Heart left ventricle (tissue), 16 donors: ENCODE results near the gene COL20A1. TPM values are rescaled to one million over a fixed set of nuclear protein-coding genes. Genes with fewer than 3 reads are reported as not detected.

Source experiments
- ATAC-seq, 4 donors: fragments of 200-7000 bp; cut with Tn5 transposase; one replicate each; pipeline ENCODE4 v1.9.1; 2020 to 2022; ENCODE audit warnings: moderate library complexity in 4 of 4, mild to moderate bottlenecking in 3 of 4, moderate number of reproducible peaks in 1 of 4
- DNase-seq, 5 donors: peaks; one replicate each; pipeline ENCODE4 v3.0.0-alpha.2; 2020
- H3K27ac ChIP-seq, 12 donors: fragments of 200-600 bp; sonication (generic) in 4 of 12; one replicate each; pipeline versions ENCODE4 v1.5.0 to v1.8.0; 2016 to 2022; ENCODE audit warnings: mild to moderate bottlenecking in 2 of 12
- H3K27me3 ChIP-seq, 9 donors: fragments of 200-600 bp; sonication (generic) in 2 of 9; one replicate each; pipeline versions ENCODE4 v1.5.1 to v1.8.0; 2016 to 2022; ENCODE audit warnings: mild to moderate bottlenecking in 3 of 9
- H3K36me3 ChIP-seq, 9 donors: fragments of 200-600 bp; sonication (generic) in 2 of 9; one replicate each; pipeline versions ENCODE4 v1.5.0 to v1.8.0; 2018 to 2022; ENCODE audit warnings: mild to moderate bottlenecking in 2 of 9
- H3K4me1 ChIP-seq, 12 donors: fragments of 200-600 bp; sonication (generic) in 4 of 12; one replicate each; pipeline versions ENCODE4 v1.5.0 to v1.8.0; 2016 to 2022; ENCODE audit warnings: mild to moderate bottlenecking in 3 of 12
- H3K4me3 ChIP-seq, 12 donors: fragments of 200-600 bp; sonication (generic) in 4 of 12; one replicate each; pipeline versions ENCODE4 v1.5.0 to v1.8.0; 2017 to 2022; ENCODE audit warnings: mild to moderate bottlenecking in 9 of 12, moderate library complexity in 4 of 12
- H3K9me3 ChIP-seq, 12 donors: fragments of 200-600 bp; sonication (generic) in 4 of 12; one replicate each; pipeline versions ENCODE4 v1.5.0 to v1.8.0; 2016 to 2022; ENCODE audit warnings: mild to moderate bottlenecking in 1 of 12
- POLR2A ChIP-seq, 2 donors: fragments of 450-650 bp; IDR thresholded peaks; one replicate each; pipeline ENCODE4 v1.6.1; 2017; ENCODE audit warnings: antibody characterized with exemption in 2 of 2, mild to moderate bottlenecking in 2 of 2, moderate library complexity in 2 of 2
- WGBS, 4 donors: extraction: QIAGEN DNeasy Blood & Tissue Kit in 2 of 4; methylation state at CpG; one replicate each; pipeline versions ENCODE4 v1.1.5 to v1.1.7; 2013 to 2018; 5-methylcytosine and 5-hydroxymethylcytosine counted together
- intact Hi-C, 10 donors: fragments of 100-400 bp; cut with DNase I; formaldehyde crosslinking; loops; one replicate each; pipeline versions ENCODE4 v1.11.1 to v1.14.2; 2022
- polyA plus RNA-seq, 2 donors: library from polyadenylated mRNA; stranded (reverse); fragments of 200-250 nt; gene quantifications; one replicate each; pipeline ENCODE4 v1.2.3, GENCODE V29; 2013
- total RNA-seq, 9 donors: library from RNA; depleted of rRNA in 2 of 9; stranded (reverse); fragments of >200 nt in 2 of 9; fragmentation: NEBNext Ultra II Directional in 3 of 9; extraction: Animal tissue kit (Norgen Biotek cat#: 25700) in 3 of 9; gene quantifications; one replicate each; pipeline versions ENCODE4 v1.1.0 to v1.2.4, GENCODE V29; 2016 to 2023
- TF ChIP-seq, protein P1 (sequence below), 12 donors: fragments of 200-600 bp; sonication (generic) in 4 of 12; IDR thresholded peaks; one replicate each; pipeline versions ENCODE4 v1.5.0 to v1.8.0; 2018 to 2022; ENCODE audit warnings: antibody characterized with exemption in 12 of 12, mild to moderate bottlenecking in 5 of 12
- donor health status: ischemic (EF 13 %, LVEDD 7.1; RV severe dilation, severe dysfunction).
- donor health status: healthy with polysubstance abuse.
- donor health status: DM: no; HTN: yes; CAD: no.
- donor health status: DM: no; HTN: no; CAD: no.
- donor health status: ischemic (EF 25% LVEDD 6.9; RV normal size, moderate dysfunction).
- donor health status: ischemic (EF 25% LVEDD 5.7; RV mildly dilated, moderate dysfunction).
- donor health status: healthy.
- donor health status: DM: yes; HTN: yes; CAD: no.
- donor health status: ischemic (EF 35%, LVEDD 5.7; RV mildly dilated, moderate dysfunction).
- donor health status: nonischemic (EF 11% LVEDD 7.7; RV severe dilation, severe dysfunction).
- donor health status: DM: yes; HTN: yes; CAD: no.
- donor health status: PGD.
- donor health status: ischemic (EF 29% LVEDD 5.4; RV normal size, mild dysfunction).
- donor health status: nonischemic (EF 23%, LVEDD 6.1; RV moderate dilation, normal function).

COL20A1 gene
- total and polyA plus RNA-seq, 11 donors = not detected

DNA sequence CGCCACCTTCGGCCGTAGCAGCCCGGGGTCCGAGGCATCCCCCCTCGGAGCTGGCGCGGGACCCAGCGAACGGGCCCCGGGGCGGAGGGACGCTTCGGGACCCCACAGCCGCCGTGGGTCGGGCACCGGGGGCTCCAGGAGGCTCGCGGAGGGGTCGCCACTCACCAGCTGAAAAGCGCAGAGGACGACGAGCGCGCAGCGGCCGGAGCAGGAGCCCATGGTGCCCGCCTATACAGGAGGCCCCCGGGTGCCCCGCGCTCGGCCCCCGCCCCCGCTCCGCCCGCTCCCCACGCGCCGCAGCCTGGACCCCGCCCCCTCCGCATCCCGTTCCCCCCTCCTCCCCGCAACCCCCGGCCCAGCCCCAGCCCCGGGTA, 38.8 kb upstream of the COL20A1 start, which contains the start of gene NKAIN4:
TSS of gene NKAIN4 (minus strand) at position 232 of the 374 bp plus-strand sequence. CDS start at position 219, 13 bp downstream.
- TF ChIP-seq, protein P1, sequence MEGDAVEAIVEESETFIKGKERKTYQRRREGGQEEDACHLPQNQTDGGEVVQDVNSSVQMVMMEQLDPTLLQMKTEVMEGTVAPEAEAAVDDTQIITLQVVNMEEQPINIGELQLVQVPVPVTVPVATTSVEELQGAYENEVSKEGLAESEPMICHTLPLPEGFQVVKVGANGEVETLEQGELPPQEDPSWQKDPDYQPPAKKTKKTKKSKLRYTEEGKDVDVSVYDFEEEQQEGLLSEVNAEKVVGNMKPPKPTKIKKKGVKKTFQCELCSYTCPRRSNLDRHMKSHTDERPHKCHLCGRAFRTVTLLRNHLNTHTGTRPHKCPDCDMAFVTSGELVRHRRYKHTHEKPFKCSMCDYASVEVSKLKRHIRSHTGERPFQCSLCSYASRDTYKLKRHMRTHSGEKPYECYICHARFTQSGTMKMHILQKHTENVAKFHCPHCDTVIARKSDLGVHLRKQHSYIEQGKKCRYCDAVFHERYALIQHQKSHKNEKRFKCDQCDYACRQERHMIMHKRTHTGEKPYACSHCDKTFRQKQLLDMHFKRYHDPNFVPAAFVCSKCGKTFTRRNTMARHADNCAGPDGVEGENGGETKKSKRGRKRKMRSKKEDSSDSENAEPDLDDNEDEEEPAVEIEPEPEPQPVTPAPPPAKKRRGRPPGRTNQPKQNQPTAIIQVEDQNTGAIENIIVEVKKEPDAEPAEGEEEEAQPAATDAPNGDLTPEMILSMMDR (IDR thresholded peaks at IDR 0.05) = no peak
- no peak for TF ChIP-seq POLR2A (IDR thresholded peaks at IDR 0.05)
- DNase-seq = no peak
- no peaks in the 10 kb centered on the region for H3K36me3 ChIP-seq
- peak within 1 kb of the TSS; percentile 7 to 48 (median 34) for H3K4me3 ChIP-seq
- intact Hi-C loops = loop anchor here in 1 of 10 donors (5.0 kb wide), 1 partner anchor 197 kb away; no protein-coding TSS in a partner anchor
- no peak for ATAC-seq
- no peaks in the 10 kb centered on the region for H3K9me3 ChIP-seq
- peaks cover 0 to 21% (median 4%) of the 10 kb centered on the region in 12 donors for H3K4me1 ChIP-seq
- WGBS, 4 donors = 1 to 2% (median 1%) methylated on average over 21 to 46 of the region's 46 CpGs; no CpG with 5 or more reads in 1 of the 4 donors
- H3K27me3 ChIP-seq = peaks cover 32 to 77% (median 55%) of the 10 kb centered on the region in 9 donors
- no peak within 1 kb of the TSS for H3K27ac ChIP-seq

DNA sequence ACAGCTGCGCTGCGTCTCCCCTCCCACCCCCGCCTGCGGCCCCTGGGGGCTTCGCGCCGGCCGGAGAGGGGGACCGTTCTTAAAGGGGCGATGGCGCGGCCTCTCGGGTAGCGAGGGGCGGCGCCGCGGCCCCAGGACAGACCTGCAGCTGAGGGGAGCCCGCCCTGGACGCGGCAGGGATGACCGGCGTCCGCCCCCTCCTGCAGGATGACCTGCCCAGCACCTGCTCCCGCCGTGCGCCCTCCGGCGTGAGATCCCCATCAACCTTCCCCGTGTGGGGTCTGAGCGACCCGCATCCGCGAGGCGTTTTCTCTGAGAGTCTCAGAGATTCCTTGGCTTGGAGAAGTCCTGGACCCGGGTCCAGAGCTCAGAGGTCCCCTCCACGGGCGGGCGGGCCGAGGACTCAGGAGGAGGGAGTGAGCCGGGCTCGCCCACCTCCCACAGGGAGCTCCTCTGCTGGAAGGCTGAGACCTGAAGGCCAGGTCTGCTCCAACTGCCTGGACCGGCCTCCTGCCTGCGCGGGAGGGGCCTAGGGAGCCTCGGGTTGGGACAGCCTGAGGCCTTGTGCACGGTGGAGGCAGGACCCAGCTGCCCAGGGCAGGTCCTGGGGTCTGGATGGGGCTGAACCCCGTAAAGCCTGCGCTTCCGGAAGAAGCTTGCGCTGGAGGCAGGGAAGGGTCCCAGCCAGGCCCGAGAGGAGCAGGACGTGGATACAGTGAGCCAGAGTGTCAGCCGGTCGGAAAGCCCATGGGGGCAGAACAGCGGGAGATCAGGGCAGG, 38.2 kb upstream of the COL20A1 start:
- Histone ChIP-seq H3K4me1 (peaks cover 0 to 21% (median 4%) of the 10 kb centered on the region in 12 donors), H3K27ac (no peak overlapping the region), H3K9me3 (no peaks in the 10 kb centered on the region), H3K27me3 (peaks cover 32 to 77% (median 51%) of the 10 kb centered on the region in 9 donors), H3K36me3 (no peaks in the 10 kb centered on the region), H3K4me3 (peak overlapping the region in 2 of 12 donors; percentile 3 to 46)
- TF ChIP-seq, protein P1 (IDR thresholded peaks at IDR 0.05) = no peak
- no peak for TF ChIP-seq POLR2A (IDR thresholded peaks at IDR 0.05)
- DNase-seq (no peak), ATAC-seq (no peak)
- 4 to 13% (median 7%) methylated on average over 4 to 56 of the region's 56 CpGs for WGBS, 4 donors
- intact Hi-C loops = loop anchor here in 1 of 10 donors (5.0 kb wide), 1 partner anchor 197 kb away; no protein-coding TSS in a partner anchor

DNA sequence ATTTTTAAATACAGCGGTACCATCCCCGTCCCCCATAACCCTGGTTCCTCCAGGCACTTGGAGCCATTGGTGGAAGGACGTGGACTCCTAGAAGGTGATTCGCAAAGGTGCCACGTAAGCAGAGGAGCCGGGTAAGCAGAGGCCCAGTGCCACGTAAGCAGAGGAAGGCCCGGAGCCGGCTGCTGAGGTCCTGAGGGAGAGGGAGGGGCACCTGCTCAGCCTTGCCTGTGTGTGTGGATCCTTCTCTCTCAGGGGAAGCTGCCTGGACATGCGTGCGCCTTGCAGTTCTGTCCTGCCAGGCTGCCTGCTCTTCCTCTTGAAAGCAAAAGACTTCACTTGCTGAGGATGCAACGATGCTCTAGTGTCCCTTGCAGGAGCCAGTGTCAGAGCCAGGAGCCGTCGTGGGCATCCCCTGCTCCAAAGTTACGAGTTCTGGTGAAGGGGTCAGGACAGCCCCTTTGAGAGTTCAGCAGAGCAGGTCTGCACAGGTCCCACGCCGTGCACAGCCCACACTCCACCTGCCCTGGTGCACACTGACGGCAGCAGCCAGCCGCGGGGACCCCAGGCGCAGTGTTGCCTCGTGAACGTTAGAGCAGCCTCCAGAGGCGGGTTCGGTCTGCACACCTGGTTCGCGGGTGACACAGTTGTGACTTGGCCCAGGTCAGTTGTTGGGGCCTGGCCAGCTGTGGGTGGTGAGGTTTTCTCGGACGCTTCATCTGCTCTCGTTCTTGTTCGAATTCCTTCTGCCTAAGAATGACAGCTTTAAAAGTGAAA, 36.9 kb upstream of the COL20A1 start:
- WGBS, 4 donors = 55 to 69% (median 61%) methylated on average over 23 to 31 of the region's 31 CpGs
- Histone ChIP-seq H3K27ac (no peak overlapping the region), H3K27me3 (peaks cover 32 to 84% (median 49%) of the 10 kb centered on the region in 9 donors), H3K9me3 (no peaks in the 10 kb centered on the region), H3K4me3 (no peak overlapping the region), H3K36me3 (no peaks in the 10 kb centered on the region), H3K4me1 (peaks cover 0 to 21% (median 4%) of the 10 kb centered on the region in 12 donors)
- no peak for DNase-seq
- no peak for ATAC-seq
- intact Hi-C loops = no loop called here
- TF ChIP-seq, protein P1 (IDR thresholded peaks at IDR 0.05) = no peak
- no peak for TF ChIP-seq POLR2A (IDR thresholded peaks at IDR 0.05)

DNA sequence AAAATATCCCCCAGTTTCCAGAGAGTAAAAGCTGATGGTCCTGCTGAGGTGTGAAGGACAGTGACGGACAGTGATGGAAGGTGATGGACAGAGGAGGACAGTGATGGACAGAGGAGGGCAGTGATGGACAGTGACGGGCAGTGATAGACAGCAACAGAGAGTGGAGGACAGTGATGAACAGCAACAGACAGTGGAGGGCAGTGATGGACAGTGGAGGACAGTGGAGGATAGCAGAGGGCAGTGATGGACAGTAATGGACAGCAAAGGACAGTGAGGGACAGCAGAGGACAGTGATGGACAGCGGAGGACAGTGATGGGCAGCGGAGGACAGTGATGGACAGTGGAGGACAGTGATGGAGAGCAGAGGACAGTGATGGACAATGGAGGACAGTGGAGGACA, 36.0 kb upstream of the COL20A1 start:
- no peak for DNase-seq
- Histone ChIP-seq H3K9me3 (no peaks in the 10 kb centered on the region), H3K36me3 (no peaks in the 10 kb centered on the region), H3K4me3 (no peak overlapping the region), H3K4me1 (peaks cover 0 to 21% (median 4%) of the 10 kb centered on the region in 12 donors), H3K27me3 (peaks cover 31 to 87% (median 47%) of the 10 kb centered on the region in 9 donors), H3K27ac (no peak overlapping the region)
- ATAC-seq = no peak
- intact Hi-C loops = no loop called here
- TF ChIP-seq, protein P1 (IDR thresholded peaks at IDR 0.05) = no peak
- no peak for TF ChIP-seq POLR2A (IDR thresholded peaks at IDR 0.05)
- WGBS, 4 donors = 85 to 93% (median 90%) methylated on average over 4 of the region's 4 CpGs
